ENCODE results near the gene POC1A. TPM values are rescaled to one million over a fixed set of nuclear protein-coding genes. Genes with fewer than 3 reads are reported as not detected.

Gene POC1A
- total RNA-seq, 1 donor from 2014 or later = 5.7 TPM

DNA sequence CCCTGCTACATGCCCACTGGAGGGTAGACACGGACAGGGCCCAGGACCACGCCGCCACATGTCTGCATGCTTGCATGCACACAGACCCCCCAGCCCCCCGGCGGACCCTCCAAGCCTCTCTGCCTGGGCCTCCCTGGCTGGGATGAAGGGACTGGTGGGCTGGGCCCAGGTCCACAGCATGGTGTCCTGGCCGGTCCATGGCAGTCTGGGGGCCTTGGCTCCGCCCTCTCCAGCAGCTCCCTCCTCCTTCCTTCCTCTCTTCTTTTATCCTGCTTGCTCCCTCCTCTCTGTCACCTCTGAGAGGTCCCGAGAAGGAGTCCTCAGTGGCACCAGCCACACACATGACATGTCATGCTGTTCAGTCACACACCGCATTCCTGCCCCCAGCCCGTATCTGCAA is 122.3 kb downstream of the POC1A start:
- H3K27me3 Mint-ChIP-seq (ENCODE audit: low read depth) = no peaks in the 10 kb centered on the region
- no peak overlapping the region for H3K27ac Mint-ChIP-seq (ENCODE audit: unreplicated experiment)
- H3K4me1 Mint-ChIP-seq (ENCODE audit: low read depth) = no peaks in the 10 kb centered on the region
- H3K36me3 Mint-ChIP-seq (ENCODE audit: low read depth) = no peaks in the 10 kb centered on the region
- DNase-seq (ENCODE audit: low spot score) = no peak
- no peaks in the 10 kb centered on the region for H3K9me3 Mint-ChIP-seq (ENCODE audit: low read depth)
- no peak overlapping the region for H3K4me3 Mint-ChIP-seq (ENCODE audit: unreplicated experiment)
- TF ChIP-seq CTCF (IDR thresholded peaks at IDR 0.05) = no peak

- no peak for DNase-seq (ENCODE audit: low spot score)
- no peak for TF ChIP-seq CTCF (IDR thresholded peaks at IDR 0.05)
- no peak overlapping the region for H3K4me3 Mint-ChIP-seq (ENCODE audit: unreplicated experiment)
- no peaks in the 10 kb centered on the region for H3K27me3 Mint-ChIP-seq (ENCODE audit: low read depth)
- H3K27ac Mint-ChIP-seq (ENCODE audit: unreplicated experiment) = no peak overlapping the region
- no peaks in the 10 kb centered on the region for H3K36me3 Mint-ChIP-seq (ENCODE audit: low read depth)
- no peaks in the 10 kb centered on the region for H3K9me3 Mint-ChIP-seq (ENCODE audit: low read depth)
- H3K4me1 Mint-ChIP-seq (ENCODE audit: low read depth) = peaks cover 5% of the 10 kb centered on the region
Observed at GRCh38 chr3:52030714-52031310, 123.4 kb downstream of the POC1A start.

GRCh38 chr3:52029535-52029934 is 124.7 kb downstream of the POC1A start:
- no peaks in the 10 kb centered on the region for H3K9me3 Mint-ChIP-seq (ENCODE audit: low read depth)
- no peaks in the 10 kb centered on the region for H3K27me3 Mint-ChIP-seq (ENCODE audit: low read depth)
- peaks cover 15% of the 10 kb centered on the region for H3K4me1 Mint-ChIP-seq (ENCODE audit: low read depth)
- no peaks in the 10 kb centered on the region for H3K36me3 Mint-ChIP-seq (ENCODE audit: low read depth)
- H3K4me3 Mint-ChIP-seq (ENCODE audit: unreplicated experiment) = no peak overlapping the region
- no peak for TF ChIP-seq CTCF (IDR thresholded peaks at IDR 0.05)
- H3K27ac Mint-ChIP-seq (ENCODE audit: unreplicated experiment) = no peak overlapping the region
- no peak for DNase-seq (ENCODE audit: low spot score)

DNA sequence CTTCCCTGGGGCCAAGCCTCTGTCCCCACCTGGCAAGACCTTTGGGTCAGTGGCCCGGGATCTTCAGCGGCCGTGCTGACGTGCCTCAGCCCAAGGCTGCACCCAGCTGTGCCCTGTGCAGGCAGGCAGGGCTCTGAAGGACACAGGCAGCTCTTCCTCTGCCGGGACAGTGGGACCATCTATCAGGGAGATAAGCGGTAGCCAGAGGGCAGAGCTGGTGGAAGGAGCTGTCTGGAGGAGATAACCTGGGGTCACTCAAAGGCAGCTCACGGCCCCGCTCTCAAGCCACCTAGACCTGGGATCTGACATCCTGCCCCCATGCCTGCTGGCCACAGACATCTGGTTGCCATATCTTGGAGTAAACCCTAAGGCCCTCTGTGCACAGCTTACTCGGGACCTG is 125.2 kb downstream of the POC1A start:
- no peak for DNase-seq (ENCODE audit: low spot score)
- no peak overlapping the region for H3K4me3 Mint-ChIP-seq (ENCODE audit: unreplicated experiment)
- no peaks in the 10 kb centered on the region for H3K9me3 Mint-ChIP-seq (ENCODE audit: low read depth)
- no peaks in the 10 kb centered on the region for H3K36me3 Mint-ChIP-seq (ENCODE audit: low read depth)
- no peak overlapping the region for H3K27ac Mint-ChIP-seq (ENCODE audit: unreplicated experiment)
- TF ChIP-seq CTCF (IDR thresholded peaks at IDR 0.05) = no peak
- H3K27me3 Mint-ChIP-seq (ENCODE audit: low read depth) = no peaks in the 10 kb centered on the region
- peaks cover 20% of the 10 kb centered on the region for H3K4me1 Mint-ChIP-seq (ENCODE audit: low read depth)

DNA sequence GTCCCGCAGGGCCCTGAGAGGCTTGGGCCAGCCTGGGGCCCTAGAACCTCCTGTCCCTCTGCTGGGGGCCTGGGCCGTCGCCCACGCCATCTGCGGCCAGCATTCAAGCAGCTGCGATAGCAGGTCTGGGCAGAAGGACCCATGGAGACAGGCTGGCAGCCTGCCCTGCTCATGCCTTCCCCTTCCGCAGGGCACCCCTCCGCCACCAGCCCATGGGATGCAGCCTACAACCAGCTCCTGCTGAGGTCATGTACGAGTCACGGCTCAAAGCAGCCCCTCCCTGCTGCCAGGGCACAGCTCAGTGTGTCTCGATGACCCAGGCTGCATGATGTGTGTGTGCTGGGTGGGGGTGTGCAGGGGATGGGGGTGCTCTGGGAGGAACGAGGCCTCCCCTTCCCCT is 125.7 kb downstream of the POC1A start:
- DNase-seq (ENCODE audit: low spot score) = no peak
- Mint-ChIP-seq H3K4me1 (ENCODE audit: low read depth) (peaks cover 25% of the 10 kb centered on the region), H3K9me3 (ENCODE audit: low read depth) (no peaks in the 10 kb centered on the region), H3K4me3 (ENCODE audit: unreplicated experiment) (no peak overlapping the region), H3K27ac (ENCODE audit: unreplicated experiment) (no peak overlapping the region), H3K36me3 (ENCODE audit: low read depth) (no peaks in the 10 kb centered on the region), H3K27me3 (ENCODE audit: low read depth) (no peaks in the 10 kb centered on the region)
- TF ChIP-seq CTCF (IDR thresholded peaks at IDR 0.05) = no peak

Measured in chondrocyte (in vitro differentiated cells).